ENCODE results near the gene PLCD3. TPM values are rescaled to one million over a fixed set of nuclear protein-coding genes. Genes with fewer than 3 reads are reported as not detected.

Gene PLCD3
- total and polyA plus RNA-seq, 9 of the 15 experiments (the other 6 are each of a cell fraction or from before 2014, with no cell fraction given): 0.20 to 22.6 (median 7.5) TPM

DNA sequence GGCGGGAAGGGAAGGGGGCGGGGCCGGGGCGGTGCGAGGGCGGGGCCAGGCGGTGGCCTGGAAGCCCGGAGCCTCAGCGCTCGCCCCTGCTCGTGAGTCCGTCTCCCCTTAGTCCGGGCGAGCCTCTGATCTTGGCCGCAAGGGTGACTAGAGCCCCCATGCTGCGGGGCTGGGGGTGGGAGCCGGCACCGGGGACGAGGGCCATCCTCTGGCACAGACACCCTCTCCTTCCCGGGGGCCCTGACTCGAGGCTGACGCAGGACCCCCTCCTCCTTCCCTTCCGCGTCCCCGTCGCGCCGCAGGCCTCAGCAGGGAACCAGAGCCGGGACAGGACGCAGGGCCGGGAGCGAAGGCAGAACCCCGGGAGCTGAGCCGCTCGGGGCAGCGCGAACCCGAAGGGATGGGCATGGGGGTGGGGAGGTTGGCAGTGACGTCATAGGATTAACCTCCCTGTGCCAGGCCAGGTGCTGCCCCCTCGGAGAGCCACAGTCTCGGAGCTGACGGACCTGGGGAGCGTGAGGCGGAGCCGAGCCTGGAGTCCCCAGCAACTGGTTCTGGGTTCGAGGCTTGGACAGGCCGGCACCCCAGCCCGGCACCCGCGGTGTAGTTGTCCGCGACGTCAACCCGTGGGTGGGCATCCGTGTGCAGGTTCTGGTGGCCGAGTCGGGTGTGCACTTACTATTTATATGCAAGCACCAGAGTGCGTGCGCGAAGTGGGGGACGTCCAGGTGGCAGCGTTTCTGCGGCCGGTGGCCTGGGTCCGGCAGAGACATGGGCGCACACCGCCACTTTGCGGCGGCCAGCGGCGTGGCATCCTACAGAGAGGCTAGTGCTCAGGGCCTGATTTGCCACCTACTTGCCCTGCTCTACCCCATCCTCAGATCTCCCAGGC, 503 bp upstream of the PLCD3 start (continued):
- TF ChIP-seq TCFL5 (CRISPR knock-in tag; conservative IDR thresholded peaks at IDR 0.05) (no peak), POU5F1 (IDR thresholded peaks at IDR 0.05; ENCODE audit: borderline replicate concordance, low read depth, low read length, partially characterized antibody) (no peak), RAD21 (CRISPR knock-in tag; conservative IDR thresholded peaks at IDR 0.05 in 1 of 2, IDR thresholded peaks at IDR 0.05 in 1 of 2) (peak; percentile 60 to 82), RFX7 (CRISPR knock-in tag; IDR thresholded peaks at IDR 0.05) (no peak), TAL1 (IDR thresholded peaks at IDR 0.05) (no peak), BHLHE40 (IDR thresholded peaks at IDR 0.05; ENCODE audit: low read length) (0 out of 2 replicates have a peak, but pooled peaks have one; percentile 19), EZH2 (IDR thresholded peaks at IDR 0.05; ENCODE audit: borderline replicate concordance, low read depth, low read length) (no peak), EHMT2 (IDR thresholded peaks at IDR 0.05) (no peak), CEBPG (CRISPR knock-in tag; IDR thresholded peaks at IDR 0.05) (no peak), CEBPG (tag; conservative IDR thresholded peaks at IDR 0.05 in 1 of 2, IDR thresholded peaks at IDR 0.05 in 1 of 2) (no peak), TOE1 (IDR thresholded peaks at IDR 0.05; ENCODE audit: borderline replicate concordance) (no peak), TOE1 (CRISPR knock-in tag; IDR thresholded peaks at IDR 0.05; ENCODE audit: borderline replicate concordance, low read depth) (no peak), SMAD3 (CRISPR knock-in tag; conservative IDR thresholded peaks at IDR 0.05) (no peak), MTA3 (IDR thresholded peaks at IDR 0.05; ENCODE audit: borderline replicate concordance) (0 out of 2 replicates have a peak, but pooled peaks have one; percentile 33), GTF2A2 (tag; IDR thresholded peaks at IDR 0.05) (no peak), BRD9 (IDR thresholded peaks at IDR 0.05; ENCODE audit: low read depth, partially characterized antibody) (no peak), SIN3B (IDR thresholded peaks at IDR 0.05; ENCODE audit: low read depth) (no peak), POLR3A (IDR thresholded peaks at IDR 0.05; ENCODE audit: borderline replicate concordance, extremely low read depth, insufficient read depth, insufficient read length) (no peak), SIN3A (IDR thresholded peaks at IDR 0.05; ENCODE audit: borderline replicate concordance in 2 of 2, control insufficient read depth in 1 of 2, low read depth in 2 of 2, low read length in 2 of 2) (peak in 1 of 2 experiments; percentile 20; a peak in 1 of 4 replicates), MAZ (CRISPR knock-in tag; conservative IDR thresholded peaks at IDR 0.05 in 1 of 2, IDR thresholded peaks at IDR 0.05 in 1 of 2) (peak in 1 of 2 experiments; percentile 56; a peak in 1 of 4 replicates), ZZZ3 (IDR thresholded peaks at IDR 0.05) (no peak)
- TF ChIP-seq, protein P1, sequence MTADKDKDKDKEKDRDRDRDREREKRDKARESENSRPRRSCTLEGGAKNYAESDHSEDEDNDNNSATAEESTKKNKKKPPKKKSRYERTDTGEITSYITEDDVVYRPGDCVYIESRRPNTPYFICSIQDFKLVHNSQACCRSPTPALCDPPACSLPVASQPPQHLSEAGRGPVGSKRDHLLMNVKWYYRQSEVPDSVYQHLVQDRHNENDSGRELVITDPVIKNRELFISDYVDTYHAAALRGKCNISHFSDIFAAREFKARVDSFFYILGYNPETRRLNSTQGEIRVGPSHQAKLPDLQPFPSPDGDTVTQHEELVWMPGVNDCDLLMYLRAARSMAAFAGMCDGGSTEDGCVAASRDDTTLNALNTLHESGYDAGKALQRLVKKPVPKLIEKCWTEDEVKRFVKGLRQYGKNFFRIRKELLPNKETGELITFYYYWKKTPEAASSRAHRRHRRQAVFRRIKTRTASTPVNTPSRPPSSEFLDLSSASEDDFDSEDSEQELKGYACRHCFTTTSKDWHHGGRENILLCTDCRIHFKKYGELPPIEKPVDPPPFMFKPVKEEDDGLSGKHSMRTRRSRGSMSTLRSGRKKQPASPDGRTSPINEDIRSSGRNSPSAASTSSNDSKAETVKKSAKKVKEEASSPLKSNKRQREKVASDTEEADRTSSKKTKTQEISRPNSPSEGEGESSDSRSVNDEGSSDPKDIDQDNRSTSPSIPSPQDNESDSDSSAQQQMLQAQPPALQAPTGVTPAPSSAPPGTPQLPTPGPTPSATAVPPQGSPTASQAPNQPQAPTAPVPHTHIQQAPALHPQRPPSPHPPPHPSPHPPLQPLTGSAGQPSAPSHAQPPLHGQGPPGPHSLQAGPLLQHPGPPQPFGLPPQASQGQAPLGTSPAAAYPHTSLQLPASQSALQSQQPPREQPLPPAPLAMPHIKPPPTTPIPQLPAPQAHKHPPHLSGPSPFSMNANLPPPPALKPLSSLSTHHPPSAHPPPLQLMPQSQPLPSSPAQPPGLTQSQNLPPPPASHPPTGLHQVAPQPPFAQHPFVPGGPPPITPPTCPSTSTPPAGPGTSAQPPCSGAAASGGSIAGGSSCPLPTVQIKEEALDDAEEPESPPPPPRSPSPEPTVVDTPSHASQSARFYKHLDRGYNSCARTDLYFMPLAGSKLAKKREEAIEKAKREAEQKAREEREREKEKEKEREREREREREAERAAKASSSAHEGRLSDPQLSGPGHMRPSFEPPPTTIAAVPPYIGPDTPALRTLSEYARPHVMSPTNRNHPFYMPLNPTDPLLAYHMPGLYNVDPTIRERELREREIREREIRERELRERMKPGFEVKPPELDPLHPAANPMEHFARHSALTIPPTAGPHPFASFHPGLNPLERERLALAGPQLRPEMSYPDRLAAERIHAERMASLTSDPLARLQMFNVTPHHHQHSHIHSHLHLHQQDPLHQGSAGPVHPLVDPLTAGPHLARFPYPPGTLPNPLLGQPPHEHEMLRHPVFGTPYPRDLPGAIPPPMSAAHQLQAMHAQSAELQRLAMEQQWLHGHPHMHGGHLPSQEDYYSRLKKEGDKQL (CRISPR knock-in tag; IDR thresholded peaks at IDR 0.05; ENCODE audit: borderline replicate concordance): no peak

Measured in K562 (cell line).